OCI-LY3 (cell line): ENCODE measurements around the gene PRDM11.

Experiments used
- H2AFZ ChIP-seq: fragments of 200-600, 300-600 bp; shearing (Covaris generic); 2 replicates; pipeline ENCODE4 v1.6.0; 2014; ENCODE audit warnings: antibody characterized with exemption, low read depth, low read length
- H3K27ac ChIP-seq: fragments of 200-600, 300-600 bp; sonication (generic); 2 replicates; pipeline ENCODE4 v1.5.1; 2014; ENCODE audit warnings: mild to moderate bottlenecking, low read length, moderate library complexity, mixed read lengths
- H3K27me3 ChIP-seq: fragments of 200-600, 300-600 bp; sonication (generic); 2 replicates; pipeline ENCODE4 v1.6.1; 2014; ENCODE audit warnings: low read depth, low read length, mixed read lengths
- H3K36me3 ChIP-seq: fragments of 200-600, 300-600 bp; sonication (generic); replicated peaks from 2 replicates; pipeline ENCODE3; 2014; ENCODE audit warnings: low read depth, low read length, mixed read lengths
- H3K4me1 ChIP-seq: fragments of 300-600, 200-600 bp; sonication (generic); 2 replicates; pipeline ENCODE4 v1.6.1; 2014; ENCODE audit warnings: low read length, mixed read lengths
- H3K4me2 ChIP-seq: fragments of 200-600, 300-600 bp; sonication (generic); 2 replicates; pipeline ENCODE4 v1.6.1; 2014; ENCODE audit warnings: low read length, mixed read lengths
- H3K4me3 ChIP-seq: fragments of 300-600, 200-600 bp; sonication (generic); 2 replicates; pipeline ENCODE4 v1.5.1; 2014; ENCODE audit warnings: antibody characterized with exemption, mild to moderate bottlenecking, low read length, moderate library complexity
- H3K79me2 ChIP-seq: fragments of 300-600, 200-600 bp; shearing (Covaris generic); 2 replicates; pipeline ENCODE4 v1.6.1; 2014; ENCODE audit warnings: mild to moderate bottlenecking, low read length, mixed read lengths
- H3K9ac ChIP-seq: fragments of 300-600, 200-600 bp; shearing (Covaris generic); 2 replicates; pipeline ENCODE4 v1.6.0; 2014; ENCODE audit warnings: mild to moderate bottlenecking, low read length, moderate library complexity
- H3K9me3 ChIP-seq: fragments of 200-600, 300-600 bp; shearing (Covaris generic); 2 replicates; pipeline ENCODE4 v1.6.1; 2014; ENCODE audit warnings: low read length, mixed read lengths; ENCODE audit not compliant: insufficient read depth
- H4K20me1 ChIP-seq: fragments of 200-600, 300-600 bp; sonication (generic); 2 replicates; pipeline ENCODE4 v1.6.1; 2016; ENCODE audit warnings: low read length, mixed read lengths; ENCODE audit not compliant: insufficient read depth
- EZH2phosphoT487 ChIP-seq: fragments of 200-600 bp; shearing (Covaris generic); IDR thresholded peaks from 2 replicates; pipeline ENCODE4 v1.6.1; 2018; ENCODE audit warnings: antibody characterized with exemption, mixed run types, low read depth
- TF ChIP-seq, protein P1 (sequence below): fragments of 200-600, 300-600 bp; sonication (generic); IDR thresholded peaks from 2 replicates; pipeline ENCODE4 v1.5.1; 2014; ENCODE audit warnings: antibody characterized with exemption, low read length, low read depth

Gene PRDM11

GRCh38 chr11:45174168-45174835 is 27.9 kb downstream of the PRDM11 start:
- Histone ChIP-seq H3K4me3 (no peak overlapping the region), H3K27ac (no peak overlapping the region), H3K79me2 (no peaks in the 10 kb centered on the region), H3K9ac (no peak overlapping the region), H3K27me3 (no peaks in the 10 kb centered on the region), H4K20me1 (no peaks in the 10 kb centered on the region), H3K9me3 (no peaks in the 10 kb centered on the region), H3K4me1 (peaks cover 17% of the 10 kb centered on the region), H2AFZ (no peak overlapping the region), H3K36me3 (no peaks in the 10 kb centered on the region), H3K4me2 (no peak overlapping the region)
- TF ChIP-seq EZH2phosphoT487, result no peak
- TF ChIP-seq, protein P1, sequence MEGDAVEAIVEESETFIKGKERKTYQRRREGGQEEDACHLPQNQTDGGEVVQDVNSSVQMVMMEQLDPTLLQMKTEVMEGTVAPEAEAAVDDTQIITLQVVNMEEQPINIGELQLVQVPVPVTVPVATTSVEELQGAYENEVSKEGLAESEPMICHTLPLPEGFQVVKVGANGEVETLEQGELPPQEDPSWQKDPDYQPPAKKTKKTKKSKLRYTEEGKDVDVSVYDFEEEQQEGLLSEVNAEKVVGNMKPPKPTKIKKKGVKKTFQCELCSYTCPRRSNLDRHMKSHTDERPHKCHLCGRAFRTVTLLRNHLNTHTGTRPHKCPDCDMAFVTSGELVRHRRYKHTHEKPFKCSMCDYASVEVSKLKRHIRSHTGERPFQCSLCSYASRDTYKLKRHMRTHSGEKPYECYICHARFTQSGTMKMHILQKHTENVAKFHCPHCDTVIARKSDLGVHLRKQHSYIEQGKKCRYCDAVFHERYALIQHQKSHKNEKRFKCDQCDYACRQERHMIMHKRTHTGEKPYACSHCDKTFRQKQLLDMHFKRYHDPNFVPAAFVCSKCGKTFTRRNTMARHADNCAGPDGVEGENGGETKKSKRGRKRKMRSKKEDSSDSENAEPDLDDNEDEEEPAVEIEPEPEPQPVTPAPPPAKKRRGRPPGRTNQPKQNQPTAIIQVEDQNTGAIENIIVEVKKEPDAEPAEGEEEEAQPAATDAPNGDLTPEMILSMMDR, result no peak

GRCh38 chr11:45174963-45175362 is 28.5 kb downstream of the PRDM11 start:
- TF ChIP-seq, protein P1, result no peak
- TF ChIP-seq EZH2phosphoT487, result no peak
- Histone ChIP-seq H2AFZ (no peak overlapping the region), H3K9ac (no peak overlapping the region), H3K36me3 (no peaks in the 10 kb centered on the region), H3K4me1 (peaks cover 24% of the 10 kb centered on the region), H3K9me3 (no peaks in the 10 kb centered on the region), H3K79me2 (no peaks in the 10 kb centered on the region), H3K4me3 (no peak overlapping the region), H3K27me3 (no peaks in the 10 kb centered on the region), H3K4me2 (no peak overlapping the region), H4K20me1 (no peaks in the 10 kb centered on the region), H3K27ac (no peak overlapping the region)

GRCh38 chr11:45176996-45177395 is 30.6 kb downstream of the PRDM11 start:
- no peaks in the 10 kb centered on the region for H3K79me2 ChIP-seq
- H3K36me3 ChIP-seq, result no peaks in the 10 kb centered on the region
- H3K4me1 ChIP-seq, result peaks cover 16% of the 10 kb centered on the region
- H3K4me2 ChIP-seq, result no peak overlapping the region
- H3K4me3 ChIP-seq, result no peak overlapping the region
- H2AFZ ChIP-seq, result no peak overlapping the region
- H4K20me1 ChIP-seq, result no peaks in the 10 kb centered on the region
- TF ChIP-seq EZH2phosphoT487, result no peak
- TF ChIP-seq, protein P1, result no peak
- H3K27ac ChIP-seq, result no peak overlapping the region
- no peaks in the 10 kb centered on the region for H3K9me3 ChIP-seq
- H3K9ac ChIP-seq, result no peak overlapping the region
- H3K27me3 ChIP-seq, result no peaks in the 10 kb centered on the region

GRCh38 chr11:45178223-45178622 is 31.8 kb downstream of the PRDM11 start:
- Histone ChIP-seq H3K9ac (no peak overlapping the region), H3K27ac (no peak overlapping the region), H3K4me2 (no peak overlapping the region), H3K4me3 (no peak overlapping the region), H3K36me3 (peaks cover 4% of the 10 kb centered on the region), H3K9me3 (no peaks in the 10 kb centered on the region), H3K4me1 (peaks cover 16% of the 10 kb centered on the region), H3K27me3 (no peaks in the 10 kb centered on the region), H2AFZ (no peak overlapping the region), H4K20me1 (no peaks in the 10 kb centered on the region), H3K79me2 (no peaks in the 10 kb centered on the region)
- no peak for TF ChIP-seq EZH2phosphoT487
- TF ChIP-seq, protein P1, result no peak
